HFFc6 (cell line): ENCODE data around the gene CGAS. TPM values are rescaled to one million over a fixed set of nuclear protein-coding genes. Genes with fewer than 3 reads are reported as not detected.
"Not testable (repeated sequence)": the region's sequence is repeated elsewhere in the genome, so short reads cannot be mapped to it uniquely, and the experiment has no call there.

Experiments
- DNase-seq: peaks from one replicate; pipeline ENCODE4 v3.0.0-alpha.2; 2018
- H3K27ac Mint-ChIP-seq: 2 replicates; pipeline ENCODE4 v1.8.0; 2020; ENCODE audit warnings: mild to moderate bottlenecking, mixed read lengths
- H3K27me3 Mint-ChIP-seq: 2 replicates; pipeline ENCODE4 v1.8.0; 2021; ENCODE audit warnings: mild to moderate bottlenecking, moderate library complexity, mixed read lengths; ENCODE audit not compliant: insufficient read depth
- H3K36me3 Mint-ChIP-seq: 2 replicates; pipeline ENCODE4 v1.8.0; 2021; ENCODE audit warnings: low read depth, mixed read lengths
- H3K4me1 Mint-ChIP-seq: 2 replicates; pipeline ENCODE4 v1.8.0; 2020; ENCODE audit warnings: low read depth, mixed read lengths
- H3K4me3 Mint-ChIP-seq: 2 replicates; pipeline ENCODE4 v1.8.0; 2020; ENCODE audit warnings: mild to moderate bottlenecking, moderate library complexity, mixed read lengths
- H3K9me3 Mint-ChIP-seq: 2 replicates; pipeline ENCODE4 v1.8.0; 2020; ENCODE audit warnings: mild to moderate bottlenecking, mixed read lengths
- CTCF ChIP-seq: fragments of 200-600 bp; sonication (generic); IDR thresholded peaks from 2 replicates; pipeline ENCODE4 v1.5.0; 2021; ENCODE audit warnings: antibody characterized with exemption, mild to moderate bottlenecking
- total RNA-seq, 6 experiments: library from RNA; stranded (reverse); fragmentation: NEBNext Ultra II Directional; extraction: Animal tissue kit (Norgen Biotek cat#: 25700); gene quantifications; 2 replicates in 1 of 6; 3 replicates in 5 of 6; pipeline ENCODE4 v1.2.3, GENCODE V29; 2021

The CGAS gene
- total RNA-seq, 6 experiments from 2014 or later = 3.6 to 5.3 (median 5.0) TPM

DNA sequence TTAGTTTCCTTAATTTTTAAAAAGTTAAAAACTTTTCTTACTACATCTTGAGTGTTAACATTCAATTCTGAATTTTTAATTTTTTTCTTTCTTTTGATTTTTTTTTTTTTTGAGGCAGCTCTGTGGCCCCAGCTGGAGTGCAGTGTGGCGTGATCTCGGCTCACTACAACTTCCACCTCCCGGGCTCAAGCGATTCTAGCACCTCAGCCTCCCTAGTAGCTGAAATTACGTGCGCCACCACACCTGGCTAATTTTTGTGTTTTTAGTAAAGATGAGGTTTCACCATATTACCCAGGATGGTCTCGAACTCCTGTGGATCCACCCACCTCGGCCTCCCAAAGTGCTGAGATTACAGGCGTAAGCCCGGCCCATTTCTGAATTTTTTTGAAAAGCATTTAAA, 56.2 kb downstream of the CGAS start:
- TF ChIP-seq CTCF = no peak
- no peaks in the 10 kb centered on the region for H3K9me3 Mint-ChIP-seq
- H3K4me1 Mint-ChIP-seq = peaks cover 22% of the 10 kb centered on the region
- no peaks in the 10 kb centered on the region for H3K36me3 Mint-ChIP-seq
- no peak overlapping the region for H3K4me3 Mint-ChIP-seq
- no peak for DNase-seq
- no peak overlapping the region for H3K27ac Mint-ChIP-seq
- H3K27me3 Mint-ChIP-seq = no peaks in the 10 kb centered on the region; the same call in 1 of the 2 replicates

- H3K4me3 Mint-ChIP-seq = no peak within 1 kb of the TSS
- no peak for DNase-seq
- no peaks in the 10 kb centered on the region for H3K9me3 Mint-ChIP-seq
- peaks cover 22% of the 10 kb centered on the region for H3K4me1 Mint-ChIP-seq
- H3K36me3 Mint-ChIP-seq = no peaks in the 10 kb centered on the region
- H3K27me3 Mint-ChIP-seq = no peaks in the 10 kb centered on the region; the same call in 1 of the 2 replicates
- no peak for TF ChIP-seq CTCF
- H3K27ac Mint-ChIP-seq = no peak within 1 kb of the TSS
Observed at GRCh38 chr6:73394577-73395354, 57.3 kb downstream of the CGAS start, which contains the start of gene DDX43. Gene DDX43 (plus strand): TSS chr6:73394828. CDS start chr6:73394906, 78 bp downstream.

- Mint-ChIP-seq H3K27me3 (no peaks in the 10 kb centered on the region; the same call in 1 of the 2 replicates), H3K4me1 (peaks cover 19% of the 10 kb centered on the region), H3K36me3 (no peaks in the 10 kb centered on the region), H3K4me3 (no peak overlapping the region), H3K9me3 (no peaks in the 10 kb centered on the region), H3K27ac (no peak overlapping the region)
- peak; percentile 38 for DNase-seq
- no peak for TF ChIP-seq CTCF
Observed at GRCh38 chr6:73393278-73393677, 58.8 kb downstream of the CGAS start.

GRCh38 chr6:73392188-73392587, 59.9 kb downstream of the CGAS start:
- not testable (repeated sequence) for DNase-seq, H3K36me3 Mint-ChIP-seq, H3K27me3 Mint-ChIP-seq, H3K4me3 Mint-ChIP-seq, H3K9me3 Mint-ChIP-seq, H3K27ac Mint-ChIP-seq
- H3K4me1 Mint-ChIP-seq = peaks cover 23% of the 10 kb centered on the region

DNA sequence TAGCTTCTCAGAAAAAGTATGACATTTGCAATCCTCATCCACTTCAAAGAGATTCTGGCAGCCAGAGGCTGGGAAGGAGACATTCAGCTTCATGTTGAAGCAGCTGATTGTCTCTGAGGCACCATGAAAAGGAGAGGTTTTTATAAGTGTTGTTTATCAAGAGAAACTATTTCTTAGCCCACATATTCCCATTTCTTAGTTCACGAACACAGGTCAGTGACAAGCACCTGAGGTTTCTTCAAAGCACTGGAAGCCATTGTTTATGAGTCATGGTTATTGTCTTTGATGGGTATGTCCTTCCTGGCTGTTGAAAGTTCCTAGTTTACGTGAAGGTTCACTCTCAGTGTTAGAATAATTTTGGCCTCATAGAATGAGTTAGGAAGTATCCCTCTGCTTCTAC, 60.4 kb downstream of the CGAS start:
- TF ChIP-seq CTCF = no peak
- H3K27ac Mint-ChIP-seq = no peak overlapping the region
- no peaks in the 10 kb centered on the region for H3K36me3 Mint-ChIP-seq
- no peaks in the 10 kb centered on the region; the same call in 1 of the 2 replicates for H3K27me3 Mint-ChIP-seq
- H3K4me3 Mint-ChIP-seq = no peak overlapping the region
- DNase-seq = no peak
- H3K4me1 Mint-ChIP-seq = peaks cover 23% of the 10 kb centered on the region
- no peaks in the 10 kb centered on the region for H3K9me3 Mint-ChIP-seq

GRCh38 chr6:73389854-73390253, 62.2 kb downstream of the CGAS start:
- no peak for TF ChIP-seq CTCF
- Mint-ChIP-seq H3K4me3 (no peak overlapping the region), H3K36me3 (no peaks in the 10 kb centered on the region), H3K9me3 (no peaks in the 10 kb centered on the region), H3K27ac (no peak overlapping the region), H3K4me1 (peaks cover 23% of the 10 kb centered on the region), H3K27me3 (no peaks in the 10 kb centered on the region; the same call in 1 of the 2 replicates)
- no peak for DNase-seq
